Stimulated activated CD4-positive, alpha-beta T cell treated with anti-CD3 and anti-CD28 coated beads, Interleukin-2, amount 100 ng/mL, for 48 hours (primary cell): ENCODE measurements around the gene SNN.

Experiments used
- DNase-seq, 2 donors: peaks; one replicate each; pipeline ENCODE4 v3.0.0-alpha.2; 2020

The SNN gene

DNA sequence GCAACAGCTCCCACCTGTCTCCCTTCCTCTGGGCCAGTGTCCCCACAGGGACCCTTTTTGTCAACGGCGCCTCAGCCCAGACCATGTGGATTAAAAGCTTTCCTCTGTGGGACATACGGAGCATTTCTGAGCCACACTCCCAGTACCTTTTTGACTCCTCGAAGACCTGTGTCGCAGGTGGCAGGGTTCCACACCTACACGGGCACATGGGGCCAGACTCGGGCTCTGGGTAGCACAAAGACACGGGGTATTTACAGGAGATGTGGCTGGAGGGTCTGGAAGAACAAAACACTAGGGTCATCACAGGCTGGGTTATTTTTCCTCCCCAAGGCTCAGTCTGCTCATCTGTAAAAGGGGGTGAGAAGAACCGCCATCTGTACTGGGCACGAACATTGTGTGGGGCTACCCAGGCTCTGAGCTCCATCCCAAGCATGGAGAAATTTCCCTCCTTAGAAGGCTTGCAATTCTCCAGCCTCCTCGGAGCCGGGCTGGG is 32.5 kb upstream of the SNN start:
- no peak for DNase-seq

DNA sequence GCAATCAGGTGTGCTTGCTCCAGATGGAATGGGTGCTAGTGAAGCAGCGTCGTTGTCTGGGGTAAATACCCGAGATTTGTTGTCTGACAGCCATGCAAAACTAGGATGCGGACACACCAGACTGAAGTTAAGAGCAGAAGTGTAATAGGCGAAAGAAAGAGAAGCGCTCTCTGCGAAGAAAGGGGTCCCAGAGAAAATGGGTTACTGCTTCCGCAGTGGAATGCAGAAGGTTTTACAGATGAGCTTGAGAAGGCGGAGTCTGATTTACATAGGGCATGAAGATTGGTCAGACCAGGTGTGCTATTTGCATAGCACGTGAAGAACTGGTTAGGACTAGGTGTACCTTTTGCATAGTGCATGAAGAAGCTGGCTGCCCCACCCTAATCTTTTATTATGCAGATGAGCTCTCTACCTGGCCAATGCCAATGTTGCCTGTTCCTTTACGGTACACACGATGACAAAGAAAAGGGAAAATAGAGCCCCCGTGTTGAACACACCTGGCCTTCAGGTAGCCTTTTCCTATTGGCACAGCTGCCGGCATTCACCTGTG is 32.0 kb upstream of the SNN start:
- no peak for DNase-seq

GRCh38 chr16:11637320-11637719 is 30.9 kb upstream of the SNN start:
- no peak for DNase-seq

DNA sequence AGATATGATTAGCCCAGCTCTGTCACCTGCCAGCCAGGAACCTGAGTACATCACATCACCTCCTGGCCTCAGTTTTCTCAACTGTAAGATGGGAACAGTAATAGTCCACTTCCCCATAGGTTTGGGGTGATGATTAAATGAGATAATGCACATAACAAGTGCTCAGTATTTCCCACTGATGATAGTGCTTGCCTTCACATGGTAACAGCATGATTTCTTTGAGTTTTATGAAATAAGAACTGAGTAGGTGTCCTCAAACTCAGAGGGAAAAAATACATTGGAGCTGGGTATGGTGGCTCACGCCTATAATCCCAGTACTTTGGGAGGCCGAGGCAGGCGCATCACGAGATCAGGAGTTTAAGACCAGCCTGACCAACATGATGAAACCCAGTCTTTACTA is 30.1 kb upstream of the SNN start:
- DNase-seq = no peak

DNA sequence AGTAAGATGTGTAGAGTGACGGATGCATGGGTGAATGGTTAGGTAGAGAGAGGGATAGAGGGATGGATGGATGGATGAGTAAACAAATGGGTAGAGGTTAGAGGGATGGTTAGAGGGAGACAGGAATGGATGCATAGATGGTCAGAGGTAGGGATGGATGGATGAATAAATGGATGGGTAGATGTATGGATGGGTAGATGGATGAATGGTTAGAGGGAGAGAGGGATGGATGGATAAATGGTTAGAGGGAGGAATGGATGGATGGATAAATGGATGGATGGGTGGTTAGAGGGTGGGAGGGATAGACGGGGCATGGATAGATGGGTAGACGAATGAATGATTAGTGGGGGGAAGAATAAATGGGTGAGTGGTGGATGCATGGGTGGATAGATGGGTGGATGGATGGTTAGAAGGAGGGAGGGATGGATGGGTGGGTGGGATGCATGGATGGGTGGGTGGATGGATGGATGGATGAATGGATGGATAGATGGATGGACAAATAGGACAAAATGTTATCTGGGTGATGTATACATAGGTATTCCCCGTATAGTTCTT is 29.2 kb upstream of the SNN start:
- DNase-seq = no peak

DNA sequence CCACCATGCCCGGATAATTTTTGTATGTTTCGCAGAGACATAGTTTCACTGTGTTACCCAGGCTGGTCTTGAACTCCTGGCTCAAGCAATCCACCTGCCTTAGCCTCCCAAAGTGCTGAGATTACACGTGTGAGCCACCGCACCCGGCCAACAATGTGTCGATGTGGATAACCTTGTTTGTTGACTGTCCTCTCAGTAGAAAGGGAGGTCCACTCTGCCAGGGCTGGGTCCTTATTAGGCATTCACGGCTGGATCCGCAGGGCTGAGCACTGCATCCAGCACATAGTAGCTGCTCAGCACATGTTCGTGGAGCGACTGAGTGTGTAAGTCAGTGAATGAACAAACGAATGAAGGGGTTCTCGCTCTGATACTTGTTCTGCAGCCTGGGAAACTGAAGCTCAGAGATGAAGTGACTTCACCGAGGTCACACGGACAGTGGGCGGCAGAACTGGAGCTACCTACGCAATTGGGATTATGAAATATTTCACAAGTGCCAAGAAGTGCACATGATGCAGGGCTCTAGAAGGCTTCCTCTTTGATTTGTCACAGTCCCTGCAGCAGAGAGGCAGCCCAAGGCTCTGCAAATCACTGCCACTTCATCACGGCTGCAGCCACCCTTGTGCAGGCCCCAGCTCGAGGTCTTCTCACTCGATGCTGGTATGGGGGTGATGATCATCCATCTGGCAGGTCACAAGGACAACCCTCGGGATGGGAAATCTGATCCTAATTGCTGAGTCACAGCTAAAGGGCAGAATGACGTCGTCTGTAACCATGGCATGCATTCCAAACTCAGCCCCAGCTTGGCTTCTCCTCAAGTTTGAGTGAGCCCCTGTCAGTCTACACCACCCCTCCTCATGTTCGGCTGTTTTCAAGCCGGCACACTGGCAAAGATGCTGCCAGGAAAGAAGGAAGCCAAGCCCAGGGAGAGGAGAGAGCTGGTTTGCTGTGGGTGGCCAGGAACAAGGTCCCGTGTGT is 28.0 kb upstream of the SNN start:
- no peak for DNase-seq

DNA sequence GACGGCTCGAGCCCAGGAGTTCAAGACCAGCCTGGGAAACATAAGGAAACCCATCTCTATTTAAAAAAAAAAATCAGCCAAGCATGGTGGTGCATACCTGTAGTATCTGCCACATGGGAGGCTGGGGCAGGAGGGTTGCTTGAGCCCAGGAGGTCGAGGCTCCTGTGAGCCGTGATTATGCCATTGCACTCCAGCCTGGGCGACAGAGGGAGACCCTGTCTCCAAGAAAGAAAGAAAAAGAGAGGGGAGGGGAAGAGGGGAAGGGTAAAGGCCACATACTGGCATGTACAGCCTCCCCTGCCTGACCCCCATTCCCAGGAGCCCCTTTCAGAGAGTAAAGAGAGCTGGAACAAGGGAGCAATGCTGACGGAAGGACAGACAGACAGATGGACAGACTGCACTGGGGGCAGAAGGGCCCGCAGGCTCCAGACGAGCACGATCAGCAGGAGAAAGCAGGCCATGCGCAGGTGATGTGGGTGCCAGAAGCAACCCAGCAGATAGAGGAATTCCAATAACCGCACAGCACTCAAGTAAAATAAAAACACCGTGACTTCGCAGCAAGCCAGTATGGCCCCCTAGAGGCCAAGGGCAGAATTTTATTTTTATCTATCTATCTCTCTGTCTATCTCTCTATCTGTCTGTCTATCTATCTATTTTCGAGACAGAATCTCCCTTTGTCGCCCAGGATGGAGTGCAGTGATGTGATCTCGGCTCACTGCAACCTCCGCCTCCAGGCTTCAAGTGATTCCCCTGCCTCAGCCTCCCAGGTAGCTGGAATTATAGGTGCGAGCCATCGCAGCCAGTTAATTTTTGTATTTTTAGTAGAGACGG is 27.1 kb upstream of the SNN start:
- peak in 1 of 2 donors; percentile 19 for DNase-seq

DNA sequence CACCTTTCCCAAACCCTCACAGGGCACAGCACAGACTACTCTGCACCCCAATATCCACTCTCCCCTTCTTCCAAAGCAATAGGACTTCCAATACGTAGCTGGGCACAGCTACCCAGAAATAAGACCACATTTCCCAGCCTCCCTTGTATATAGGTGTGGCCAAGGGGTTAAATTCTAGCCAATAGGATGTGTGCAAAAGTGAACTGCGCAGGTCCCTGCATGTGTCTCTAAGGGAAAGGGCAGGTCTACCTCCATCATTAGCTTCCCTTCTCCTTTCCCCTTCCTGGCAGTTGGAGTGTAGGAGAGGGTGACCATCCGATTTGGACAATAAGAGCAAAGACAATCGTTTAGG is 25.5 kb upstream of the SNN start:
- no peak for DNase-seq

GRCh38 chr16:11649276-11649675 is 19.0 kb upstream of the SNN start:
- DNase-seq = no peak

- no peak for DNase-seq
Observed at GRCh38 chr16:11650641-11651591, 17.3 kb upstream of the SNN start.

- DNase-seq = no peak
Observed at GRCh38 chr16:11651796-11652195, 16.5 kb upstream of the SNN start.

DNA sequence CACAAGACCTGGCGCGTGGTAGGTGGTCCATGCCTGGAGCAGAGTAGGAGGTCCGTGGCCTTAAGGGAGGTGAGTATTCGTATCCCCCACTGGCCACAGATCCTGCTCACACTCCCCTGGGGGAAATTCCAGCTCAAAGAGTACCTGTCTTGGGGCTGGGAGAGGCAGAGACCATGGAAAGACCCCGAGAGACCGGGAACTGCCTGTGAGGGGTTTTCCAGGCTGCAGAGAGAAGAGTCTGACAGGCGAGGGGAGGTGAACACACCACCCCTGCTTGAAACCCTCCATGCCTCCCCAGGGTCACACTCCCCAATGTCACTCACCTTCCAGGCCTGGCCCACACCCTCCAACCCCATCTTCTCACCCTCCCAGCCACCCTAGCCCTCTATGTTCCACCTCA is 12.6 kb upstream of the SNN start:
- no peak for DNase-seq

GRCh38 chr16:11657556-11657955 is 10.7 kb upstream of the SNN start:
- no peak for DNase-seq

GRCh38 chr16:11658896-11659708 is 9.2 kb upstream of the SNN start:
- DNase-seq = no peak

DNA sequence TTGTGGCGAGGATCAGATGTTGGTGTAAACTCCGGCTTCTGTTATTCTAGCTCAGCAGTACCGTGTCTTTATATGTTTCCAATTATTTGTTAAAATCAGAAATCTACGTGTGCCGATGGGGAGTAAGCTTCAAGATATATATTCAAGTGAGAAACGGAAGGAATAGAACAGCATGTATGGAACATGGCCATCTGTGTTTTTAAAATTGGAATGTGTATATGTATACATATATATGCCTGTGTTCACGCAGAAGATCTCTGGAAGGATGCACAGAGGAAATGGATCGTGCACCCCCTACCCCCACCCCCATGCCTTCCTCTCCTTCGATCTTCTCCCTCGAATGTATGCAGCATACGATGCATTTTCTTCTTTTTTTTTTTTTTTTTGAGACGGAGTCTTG is 7.7 kb upstream of the SNN start:
- DNase-seq = no peak

DNA sequence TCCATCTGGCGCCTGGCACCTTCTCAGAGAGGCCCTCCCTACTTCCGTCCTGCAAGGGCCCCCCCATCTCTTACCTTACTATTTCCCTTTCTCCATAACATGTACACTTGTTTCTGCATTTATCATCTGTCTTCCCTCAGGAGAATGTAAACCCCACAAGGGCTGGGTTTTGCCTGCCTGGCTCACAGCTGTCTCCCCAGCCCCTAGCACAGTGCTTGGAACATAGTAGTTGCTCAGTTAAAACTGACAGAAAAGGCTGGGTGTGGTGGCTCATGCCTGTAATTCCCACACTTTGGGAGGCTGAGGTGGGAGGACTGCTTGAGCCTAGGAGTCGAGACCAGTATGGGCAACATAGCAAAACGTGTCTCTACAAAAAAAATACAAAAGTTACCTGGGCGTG is 5.7 kb upstream of the SNN start:
- no peak for DNase-seq

DNA sequence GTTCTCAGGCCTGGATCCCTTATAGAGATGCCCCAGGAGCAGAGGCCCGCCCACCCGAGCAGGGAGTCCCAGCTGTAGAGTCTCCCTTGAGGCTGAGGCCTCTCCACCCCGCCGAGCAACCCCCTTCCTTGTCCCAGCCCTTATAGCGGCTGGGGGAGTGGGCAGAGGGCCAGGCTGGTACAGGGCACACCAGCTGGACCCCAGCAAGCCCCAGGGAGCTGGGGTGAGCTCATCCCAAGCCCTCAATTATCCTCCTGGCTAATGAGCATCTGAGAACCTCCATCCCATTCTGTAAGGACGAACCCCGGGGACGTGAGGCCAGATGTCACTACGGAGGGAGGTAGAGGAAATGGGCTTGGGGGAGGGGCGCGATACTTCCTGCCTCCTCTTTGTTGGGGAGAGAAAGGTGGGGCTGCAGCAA is 3.2 kb upstream of the SNN start:
- DNase-seq = peak in 1 of 2 donors; percentile 29

GRCh38 chr16:11666103-11667055 is 1.9 kb upstream of the SNN start:
- DNase-seq = no peak

DNA sequence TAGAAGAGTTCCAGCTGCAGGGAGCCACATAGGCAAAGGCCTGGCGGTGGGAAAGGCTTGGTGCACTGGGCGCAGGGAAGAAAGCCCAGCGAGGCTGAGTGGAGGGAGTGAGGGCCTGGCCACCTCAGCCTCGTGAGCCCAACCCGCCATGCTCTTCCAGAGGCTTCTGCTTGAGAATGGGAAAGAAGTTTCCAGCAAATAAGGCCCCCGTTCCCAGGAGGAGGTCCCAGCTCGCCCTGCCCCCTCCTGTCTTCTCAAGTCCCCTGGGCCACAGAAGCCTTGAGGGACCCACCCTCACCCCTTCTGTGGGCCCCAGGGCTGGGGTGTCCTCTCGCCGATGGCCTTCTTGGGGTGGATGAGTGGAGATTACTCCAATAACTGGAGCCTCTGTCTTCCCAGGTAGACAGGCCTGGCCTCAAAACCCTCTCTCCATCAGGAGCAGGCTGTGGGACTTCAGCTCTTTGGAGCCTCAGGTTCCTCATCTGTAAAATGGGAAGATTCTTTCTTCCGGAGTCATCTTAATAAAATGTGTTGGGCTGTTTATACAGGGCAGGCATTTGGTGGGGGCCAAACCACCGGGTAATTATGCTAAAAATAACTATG is 933 bp upstream of the SNN start:
- no peak for DNase-seq
